HK-2 (cell line): ENCODE measurements around the gene CEP135.

ENCODE experiments used
- DNase-seq: peaks from one replicate; pipeline ENCODE4 v3.0.0-alpha.2; 2018; ENCODE audit not compliant: unreplicated experiment

The CEP135 gene

GRCh38 chr4:56080384-56080783 is 131.6 kb downstream of the CEP135 start:
- DNase-seq = no peak

- no peak for DNase-seq
Measured at GRCh38 chr4:56082829-56083228, 134.1 kb downstream of the CEP135 start.
